ENCODE data around the gene ALOX15B.
A peak's percentile ranks its signal among the peaks of the same experiment; 100 is the strongest.

ALOX15B gene

GRCh38 chr17:8005967-8006730 lies 32.7 kb upstream of the ALOX15B start:
- in situ Hi-C loops (cut with MboI; ENCODE audit: low pct_unique_long_range_greater_than_20kb, low sequenced_read_pairs, unreplicated experiment): no loop called here
- TF ChIP-seq CTCF (IDR thresholded peaks at IDR 0.05; ENCODE audit: extremely low read depth, insufficient read depth, missing control alignments): no peak
- DNase-seq (ENCODE audit: low spot score): peak; percentile 60

GRCh38 chr17:8006836-8007680 lies 31.8 kb upstream of the ALOX15B start:
- in situ Hi-C loops (cut with MboI; ENCODE audit: low pct_unique_long_range_greater_than_20kb, low sequenced_read_pairs, unreplicated experiment): no loop called here
- DNase-seq (ENCODE audit: low spot score): no peak
- no peak for TF ChIP-seq CTCF (IDR thresholded peaks at IDR 0.05; ENCODE audit: extremely low read depth, insufficient read depth, missing control alignments)

- DNase-seq (ENCODE audit: low spot score): no peak
- in situ Hi-C loops (cut with MboI; ENCODE audit: low pct_unique_long_range_greater_than_20kb, low sequenced_read_pairs, unreplicated experiment): no loop called here
Measured at GRCh38 chr17:8007836-8008235, 31.0 kb upstream of the ALOX15B start.

GRCh38 chr17:8012045-8012580 lies 26.7 kb upstream of the ALOX15B start:
- no peak for TF ChIP-seq CTCF (IDR thresholded peaks at IDR 0.05; ENCODE audit: extremely low read depth, insufficient read depth, missing control alignments)
- in situ Hi-C loops (cut with MboI; ENCODE audit: low pct_unique_long_range_greater_than_20kb, low sequenced_read_pairs, unreplicated experiment): no loop called here

More at GRCh38 chr17:8007836-8008235, 31.0 kb upstream of the ALOX15B start:
- TF ChIP-seq CTCF (IDR thresholded peaks at IDR 0.05; ENCODE audit: extremely low read depth, insufficient read depth, missing control alignments): no peak

GRCh38 chr17:8012996-8013640 lies 25.7 kb upstream of the ALOX15B start:
- in situ Hi-C loops (cut with MboI; ENCODE audit: low pct_unique_long_range_greater_than_20kb, low sequenced_read_pairs, unreplicated experiment): no loop called here
- DNase-seq (ENCODE audit: low spot score): no peak
- no peak for TF ChIP-seq CTCF (IDR thresholded peaks at IDR 0.05; ENCODE audit: extremely low read depth, insufficient read depth, missing control alignments)

More at GRCh38 chr17:8012045-8012580, 26.7 kb upstream of the ALOX15B start:
- DNase-seq (ENCODE audit: low spot score): no peak

All from GM13977 (cell line).